Measurements from ENCODE around the gene MOB3C. TPM values are rescaled to one million over a fixed set of nuclear protein-coding genes. Genes with fewer than 3 reads are reported as not detected.

The MOB3C gene
- total RNA-seq, 4 donors from 2014 or later: 13.0 to 17.8 (median 13.6) TPM

- TF ChIP-seq, protein P1, sequence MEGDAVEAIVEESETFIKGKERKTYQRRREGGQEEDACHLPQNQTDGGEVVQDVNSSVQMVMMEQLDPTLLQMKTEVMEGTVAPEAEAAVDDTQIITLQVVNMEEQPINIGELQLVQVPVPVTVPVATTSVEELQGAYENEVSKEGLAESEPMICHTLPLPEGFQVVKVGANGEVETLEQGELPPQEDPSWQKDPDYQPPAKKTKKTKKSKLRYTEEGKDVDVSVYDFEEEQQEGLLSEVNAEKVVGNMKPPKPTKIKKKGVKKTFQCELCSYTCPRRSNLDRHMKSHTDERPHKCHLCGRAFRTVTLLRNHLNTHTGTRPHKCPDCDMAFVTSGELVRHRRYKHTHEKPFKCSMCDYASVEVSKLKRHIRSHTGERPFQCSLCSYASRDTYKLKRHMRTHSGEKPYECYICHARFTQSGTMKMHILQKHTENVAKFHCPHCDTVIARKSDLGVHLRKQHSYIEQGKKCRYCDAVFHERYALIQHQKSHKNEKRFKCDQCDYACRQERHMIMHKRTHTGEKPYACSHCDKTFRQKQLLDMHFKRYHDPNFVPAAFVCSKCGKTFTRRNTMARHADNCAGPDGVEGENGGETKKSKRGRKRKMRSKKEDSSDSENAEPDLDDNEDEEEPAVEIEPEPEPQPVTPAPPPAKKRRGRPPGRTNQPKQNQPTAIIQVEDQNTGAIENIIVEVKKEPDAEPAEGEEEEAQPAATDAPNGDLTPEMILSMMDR (IDR thresholded peaks at IDR 0.05): no peak
- DNase-seq (ENCODE audit: low spot score in 2 of 2): no peak
- WGBS, 2 donors: 82 to 86% methylated on average over 4 of the region's 4 CpGs
- no peak overlapping the region for H3K4me3 ChIP-seq (ENCODE audit: low read depth, poor library complexity, severe bottlenecking)
- intact Hi-C loops (cut with DNase I; ENCODE audit: low total_unique reads): no loop called here
Observed at GRCh38 chr1:46581681-46582455, 34.7 kb downstream of the MOB3C start.

DNA sequence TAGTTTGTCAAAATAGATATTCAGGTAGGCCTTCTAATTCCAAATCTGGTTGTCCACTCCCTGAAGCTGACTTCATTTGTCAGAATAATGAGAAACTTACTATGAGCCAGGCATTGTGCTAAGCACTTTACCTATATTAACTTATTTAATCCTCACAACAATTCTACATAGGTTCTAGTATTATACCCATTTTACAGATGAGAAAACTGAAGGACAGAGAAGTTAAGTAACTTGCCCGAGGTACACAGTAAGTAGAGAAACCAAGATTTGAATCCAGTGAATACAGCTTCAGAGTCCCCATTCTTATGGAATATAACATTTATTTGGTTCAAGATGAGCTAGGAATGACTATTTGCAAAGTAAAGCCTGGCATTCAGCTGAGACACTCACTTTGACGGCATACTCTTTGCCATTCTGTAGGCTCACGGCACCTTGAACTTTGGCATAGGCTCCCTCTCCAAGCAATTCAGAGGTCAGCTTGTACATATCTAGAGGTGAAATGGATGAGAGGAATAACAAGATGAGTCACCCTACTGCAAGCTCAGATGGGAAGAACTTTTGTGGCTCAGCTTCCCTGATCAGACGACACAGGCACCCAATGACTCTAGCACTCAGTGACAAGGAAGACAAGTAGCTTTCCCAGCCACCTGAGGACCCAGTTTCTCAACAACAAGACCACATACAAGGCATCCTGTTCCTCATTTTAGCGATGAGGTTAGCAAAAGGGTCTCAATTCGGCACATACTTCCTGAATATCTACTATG, 36.3 kb downstream of the MOB3C start:
- DNase-seq (ENCODE audit: low spot score in 2 of 2): no peak
- 90 to 94% methylated on average over 6 of the region's 6 CpGs for WGBS, 2 donors
- intact Hi-C loops (cut with DNase I; ENCODE audit: low total_unique reads): no loop called here

DNA sequence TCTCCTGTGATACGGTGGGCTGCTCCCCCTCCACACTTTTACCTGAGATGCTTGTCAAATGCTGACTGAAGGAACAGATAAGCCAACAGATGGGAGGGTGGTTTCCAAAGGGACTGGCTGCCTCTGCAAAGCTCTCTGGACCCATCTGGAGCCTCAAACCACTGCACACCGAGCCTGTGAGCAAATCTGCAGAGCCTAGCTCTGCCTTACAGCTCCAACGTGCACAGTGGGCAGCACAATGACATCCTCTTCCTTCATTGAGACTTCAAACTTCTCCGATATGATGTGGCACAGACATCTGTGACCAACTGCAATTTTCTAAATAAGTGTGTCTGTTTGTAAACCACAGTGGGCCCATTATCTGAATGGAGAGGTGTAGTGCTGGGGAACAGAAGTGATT, 38.9 kb downstream of the MOB3C start:
- no peak overlapping the region for H3K4me3 ChIP-seq (ENCODE audit: low read depth, poor library complexity, severe bottlenecking)
- 78 to 89% methylated on average over 4 of the region's 4 CpGs for WGBS, 2 donors
- intact Hi-C loops (cut with DNase I; ENCODE audit: low total_unique reads): no loop called here
- TF ChIP-seq, protein P1 (IDR thresholded peaks at IDR 0.05): no peak
- no peak for TF ChIP-seq POLR2A (IDR thresholded peaks at IDR 0.05)
- no peak for DNase-seq (ENCODE audit: low spot score in 2 of 2)

More for the DNA sequence above, 36.3 kb downstream of the MOB3C start:
- TF ChIP-seq POLR2A (IDR thresholded peaks at IDR 0.05): no peak
- TF ChIP-seq, protein P1 (IDR thresholded peaks at IDR 0.05): no peak
- no peak overlapping the region for H3K4me3 ChIP-seq (ENCODE audit: low read depth, poor library complexity, severe bottlenecking)

DNA sequence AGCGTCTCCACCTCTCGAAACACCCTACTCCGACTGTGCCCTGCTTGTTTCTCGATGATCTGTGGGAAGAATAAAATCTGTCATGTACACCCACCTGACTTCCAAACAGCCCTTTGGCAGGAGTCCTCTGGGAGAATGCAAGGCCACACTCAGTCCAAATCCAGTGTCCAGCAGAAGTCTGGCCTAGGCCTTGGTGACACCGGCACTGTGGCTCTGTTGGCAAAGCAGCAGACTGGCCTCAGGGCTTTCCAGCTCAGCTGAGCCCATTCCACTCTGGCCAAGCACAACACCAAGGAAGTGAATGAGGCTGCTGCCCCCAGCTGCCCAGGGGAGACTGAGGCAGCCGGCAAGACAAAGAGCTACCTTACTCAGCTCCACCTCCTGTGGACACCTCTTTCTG, 40.0 kb downstream of the MOB3C start:
- intact Hi-C loops (cut with DNase I; ENCODE audit: low total_unique reads): no loop called here

DNA sequence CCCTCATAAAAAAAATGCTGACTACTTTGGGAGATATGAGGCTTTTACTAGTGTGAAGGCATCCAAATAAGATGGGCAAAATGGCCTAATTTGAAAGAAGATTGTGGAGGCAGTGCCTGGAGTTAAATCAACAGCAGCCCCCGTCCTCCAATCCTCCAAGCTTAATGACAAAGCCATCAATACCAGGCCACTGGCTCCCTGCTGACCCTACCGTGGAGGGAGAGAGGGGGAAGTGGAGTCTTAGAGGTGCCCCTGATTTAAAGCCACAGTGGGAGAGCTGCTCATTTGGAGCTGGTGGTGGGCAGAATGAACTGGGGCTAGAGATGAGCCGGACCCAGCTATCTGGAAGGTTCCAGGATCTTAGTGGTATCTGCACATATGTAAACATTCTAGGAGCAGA, 40.8 kb downstream of the MOB3C start:
- no peak for DNase-seq (ENCODE audit: low spot score in 2 of 2)
- H3K4me3 ChIP-seq (ENCODE audit: low read depth, poor library complexity, severe bottlenecking): no peak overlapping the region
- 87 to 93% methylated on average over 3 of the region's 3 CpGs for WGBS, 2 donors
- intact Hi-C loops (cut with DNase I; ENCODE audit: low total_unique reads): no loop called here
- TF ChIP-seq POLR2A (IDR thresholded peaks at IDR 0.05): no peak
- TF ChIP-seq, protein P1 (IDR thresholded peaks at IDR 0.05): no peak

More for the DNA sequence above, 40.0 kb downstream of the MOB3C start:
- no peak overlapping the region for H3K4me3 ChIP-seq (ENCODE audit: low read depth, poor library complexity, severe bottlenecking)
- TF ChIP-seq POLR2A (IDR thresholded peaks at IDR 0.05): no peak
- TF ChIP-seq, protein P1 (IDR thresholded peaks at IDR 0.05): no peak
- DNase-seq (ENCODE audit: low spot score in 2 of 2): no peak
- WGBS, 2 donors: 88 to 96% methylated on average over 6 of the region's 6 CpGs

Measured in lower leg skin (tissue), 4 donors.